GM18519 (cell line): ENCODE data around the gene ESF1.

ENCODE experiments used
- ATAC-seq: cut with Tn5 transposase; IDR thresholded peaks from one replicate; pipeline ENCODE4 v1.9.1; 2021; ENCODE audit warnings: mild to moderate bottlenecking, moderate library complexity; ENCODE audit not compliant: unreplicated experiment, low FRiP score

The ESF1 gene

GRCh38 chr20:13784893-13785715, at the start of gene ESF1, which contains the start of gene NDUFAF5:
ESF1 (minus strand) TSS chr20:13784919; CDS start chr20:13783140, 1,779 bp downstream.
NDUFAF5 (plus strand) TSS chr20:13785028; CDS start chr20:13785069, 41 bp downstream.
- ATAC-seq = peak; percentile 95

GRCh38 chr20:13831476-13831875, 46.8 kb upstream of the ESF1 start:
- no peak for ATAC-seq

GRCh38 chr20:13825465-13825864, 40.7 kb upstream of the ESF1 start:
- ATAC-seq = no peak

- ATAC-seq = no peak
Measured at GRCh38 chr20:13824459-13824858, 39.7 kb upstream of the ESF1 start.

- no peak for ATAC-seq
Measured at GRCh38 chr20:13822459-13822858, 37.7 kb upstream of the ESF1 start.

GRCh38 chr20:13821876-13822275, 37.2 kb upstream of the ESF1 start:
- no peak for ATAC-seq

GRCh38 chr20:13819885-13820645, 35.3 kb upstream of the ESF1 start:
- peak; percentile 82 for ATAC-seq

- no peak for ATAC-seq
Measured at GRCh38 chr20:13817342-13817741, 32.6 kb upstream of the ESF1 start.

- no peak for ATAC-seq
Measured at GRCh38 chr20:13816757-13817156, 32.0 kb upstream of the ESF1 start.

- ATAC-seq = no peak
Measured at GRCh38 chr20:13814672-13815071, 30.0 kb upstream of the ESF1 start.

- no peak for ATAC-seq
Measured at GRCh38 chr20:13813910-13814309, 29.2 kb upstream of the ESF1 start.

- no peak for ATAC-seq
Measured at GRCh38 chr20:13810446-13810845, 25.7 kb upstream of the ESF1 start.

GRCh38 chr20:13809855-13810254, 25.1 kb upstream of the ESF1 start:
- ATAC-seq = no peak

GRCh38 chr20:13809373-13809772, 24.7 kb upstream of the ESF1 start:
- ATAC-seq = no peak

- no peak for ATAC-seq
Measured at GRCh38 chr20:13800728-13801134, 16.0 kb upstream of the ESF1 start.

- ATAC-seq = no peak
Measured at GRCh38 chr20:13799974-13800373, 15.3 kb upstream of the ESF1 start.

- ATAC-seq = no peak
Measured at GRCh38 chr20:13799040-13799439, 14.3 kb upstream of the ESF1 start.

- no peak for ATAC-seq
Measured at GRCh38 chr20:13794667-13795066, 9.9 kb upstream of the ESF1 start.

- no peak for ATAC-seq
Measured at GRCh38 chr20:13793001-13793400, 8.3 kb upstream of the ESF1 start.

- no peak for ATAC-seq
Measured at GRCh38 chr20:13791540-13792459, 7.1 kb upstream of the ESF1 start.

GRCh38 chr20:13790708-13791107, 6.0 kb upstream of the ESF1 start:
- no peak for ATAC-seq
